Activated T-helper 1 cell treated with anti-CD3 and anti-CD28 coated beads, Interleukin-12 subunit alpha, Interleukin-12 subunit beta, Interleukin-2, Interleukin-4 antibody, amounts not matched to agents 30 ng/mL and 10 ng/mL and 1 ng/mL, durations not matched to agents 14 hours and 24 hours and 36 hours (primary cell): ENCODE measurements around the gene CD164L2. TPM values are rescaled to one million over a fixed set of nuclear protein-coding genes. Genes with fewer than 3 reads are reported as not detected.
"Not testable (repeated sequence)": the region's sequence is repeated elsewhere in the genome, so short reads cannot be mapped to it uniquely, and the experiment has no call there.

Experiments
- DNase-seq: peaks from one replicate; pipeline ENCODE4 v3.0.0; 2021; ENCODE audit warnings: low spot score
- H3K27ac Mint-ChIP-seq: one replicate; pipeline ENCODE4 v1.8.0; 2021; ENCODE audit warnings: mild to moderate bottlenecking, mixed read lengths
- H3K27me3 Mint-ChIP-seq: one replicate; pipeline ENCODE4 v1.8.0; 2022; ENCODE audit warnings: mild to moderate bottlenecking, moderate library complexity, mixed read lengths; ENCODE audit not compliant: insufficient read depth
- H3K36me3 Mint-ChIP-seq: one replicate; pipeline ENCODE4 v1.8.0; 2021; ENCODE audit warnings: low read depth, mixed read lengths
- H3K4me1 Mint-ChIP-seq: one replicate; pipeline ENCODE4 v1.8.0; 2021; ENCODE audit warnings: low read depth, mixed read lengths
- H3K4me3 Mint-ChIP-seq: one replicate; pipeline ENCODE4 v1.8.0; 2021; ENCODE audit warnings: mild to moderate bottlenecking, moderate library complexity, mixed read lengths
- H3K9me3 Mint-ChIP-seq: one replicate; pipeline ENCODE4 v1.8.0; 2021; ENCODE audit warnings: mixed read lengths
- intact Hi-C: fragments of 100-400 bp; cut with micrococcal nuclease; formaldehyde crosslinking; loops from one replicate; pipeline ENCODE4 v1.15.1; 2024
- total RNA-seq: library from RNA; stranded (reverse); gene quantifications from 2 replicates; pipeline ENCODE4 v1.2.3, GENCODE V29; 2022

Gene CD164L2
- total RNA-seq = not detected in 2 replicates

- Mint-ChIP-seq H3K27ac (no peak within 1 kb of the TSS), H3K4me1 (no peaks in the 10 kb centered on the region)
- peak; percentile 46 for DNase-seq
Observed at GRCh38 chr1:27383039-27383605, at the start of gene CD164L2. TSS of gene CD164L2 (minus strand) at chr1:27383333. CDS start at chr1:27383239, 94 bp downstream.

GRCh38 chr1:27432725-27433124 is 49.6 kb upstream of the CD164L2 start:
- H3K4me3 Mint-ChIP-seq, H3K9me3 Mint-ChIP-seq, H3K27me3 Mint-ChIP-seq, DNase-seq, H3K27ac Mint-ChIP-seq, intact Hi-C loops: not testable (repeated sequence)
- Mint-ChIP-seq H3K4me1 (peaks cover 77% of the 10 kb centered on the region), H3K36me3 (peaks cover 13% of the 10 kb centered on the region)

More at GRCh38 chr1:27383039-27383605, at the start of gene CD164L2:
- Mint-ChIP-seq H3K36me3 (no peaks in the 10 kb centered on the region), H3K4me3 (no peak within 1 kb of the TSS), H3K9me3 (no peaks in the 10 kb centered on the region), H3K27me3 (peaks cover 14% of the 10 kb centered on the region)
- intact Hi-C loops = loop anchor here (1.0 kb wide), 1 partner anchor 18 kb away; no protein-coding TSS in a partner anchor

GRCh38 chr1:27431601-27431940 is 48.4 kb upstream of the CD164L2 start:
- Mint-ChIP-seq H3K36me3 (peaks cover 20% of the 10 kb centered on the region), H3K4me3 (no peak overlapping the region), H3K9me3 (no peaks in the 10 kb centered on the region), H3K27me3 (no peaks in the 10 kb centered on the region), H3K4me1 (peaks cover 75% of the 10 kb centered on the region), H3K27ac (peak overlapping the region; percentile 75)
- intact Hi-C loops = loop anchor here (1.0 kb wide), 3 partner anchors 13 to 59 kb away; partner anchors contain the start of gene WASF2
- no peak for DNase-seq

GRCh38 chr1:27430903-27431600 is 47.9 kb upstream of the CD164L2 start:
- Mint-ChIP-seq H3K4me3 (peak overlapping the region; percentile 59), H3K27me3 (no peaks in the 10 kb centered on the region), H3K9me3 (no peaks in the 10 kb centered on the region), H3K36me3 (peaks cover 22% of the 10 kb centered on the region), H3K27ac (peak overlapping the region; percentile 75), H3K4me1 (peaks cover 70% of the 10 kb centered on the region)
- intact Hi-C loops = loop anchor here (1.0 kb wide), 3 partner anchors 13 to 59 kb away; partner anchors contain the start of gene WASF2
- peak; percentile 29 for DNase-seq

GRCh38 chr1:27429029-27429425 is 45.9 kb upstream of the CD164L2 start:
- no peaks in the 10 kb centered on the region for H3K9me3 Mint-ChIP-seq
- no peak for DNase-seq
- H3K27ac Mint-ChIP-seq = peak overlapping the region; percentile 88
- no peaks in the 10 kb centered on the region for H3K27me3 Mint-ChIP-seq
- peak overlapping the region; percentile 87 for H3K4me3 Mint-ChIP-seq
- intact Hi-C loops = no loop called here
- H3K36me3 Mint-ChIP-seq = peaks cover 29% of the 10 kb centered on the region
- H3K4me1 Mint-ChIP-seq = peaks cover 67% of the 10 kb centered on the region

GRCh38 chr1:27428316-27429028 is 45.3 kb upstream of the CD164L2 start:
- peak overlapping the region; percentile 87 for H3K4me3 Mint-ChIP-seq
- no peak for DNase-seq
- no peaks in the 10 kb centered on the region for H3K27me3 Mint-ChIP-seq
- H3K4me1 Mint-ChIP-seq = peaks cover 65% of the 10 kb centered on the region
- intact Hi-C loops = no loop called here
- H3K27ac Mint-ChIP-seq = peak overlapping the region; percentile 88
- H3K36me3 Mint-ChIP-seq = peaks cover 28% of the 10 kb centered on the region
- no peaks in the 10 kb centered on the region for H3K9me3 Mint-ChIP-seq

- H3K27me3 Mint-ChIP-seq = no peaks in the 10 kb centered on the region
- intact Hi-C loops = no loop called here
- H3K4me1 Mint-ChIP-seq = peaks cover 61% of the 10 kb centered on the region
- no peak for DNase-seq
- peaks cover 28% of the 10 kb centered on the region for H3K36me3 Mint-ChIP-seq
- peak overlapping the region; percentile 88 for H3K27ac Mint-ChIP-seq
- no peaks in the 10 kb centered on the region for H3K9me3 Mint-ChIP-seq
- H3K4me3 Mint-ChIP-seq = peak overlapping the region; percentile 87
Observed at GRCh38 chr1:27427816-27428315, 44.7 kb upstream of the CD164L2 start.

- no peak overlapping the region for H3K4me3 Mint-ChIP-seq
- H3K27me3 Mint-ChIP-seq = no peaks in the 10 kb centered on the region
- DNase-seq = no peak
- intact Hi-C loops = no loop called here
- H3K4me1 Mint-ChIP-seq = peaks cover 67% of the 10 kb centered on the region
- H3K36me3 Mint-ChIP-seq = peaks cover 28% of the 10 kb centered on the region
- H3K27ac Mint-ChIP-seq = peak overlapping the region; percentile 8
- H3K9me3 Mint-ChIP-seq = no peaks in the 10 kb centered on the region
Observed at GRCh38 chr1:27427329-27427728, 44.2 kb upstream of the CD164L2 start.

GRCh38 chr1:27423709-27424108 is 40.6 kb upstream of the CD164L2 start:
- H3K4me3 Mint-ChIP-seq = no peak overlapping the region
- peaks cover 24% of the 10 kb centered on the region for H3K36me3 Mint-ChIP-seq
- H3K27me3 Mint-ChIP-seq = no peaks in the 10 kb centered on the region
- DNase-seq = no peak
- intact Hi-C loops = no loop called here
- peaks cover 61% of the 10 kb centered on the region for H3K4me1 Mint-ChIP-seq
- no peak overlapping the region for H3K27ac Mint-ChIP-seq
- H3K9me3 Mint-ChIP-seq = no peaks in the 10 kb centered on the region

GRCh38 chr1:27418326-27419185 is 35.4 kb upstream of the CD164L2 start:
- peaks cover 58% of the 10 kb centered on the region for H3K4me1 Mint-ChIP-seq
- intact Hi-C loops = loop anchor here (1.0 kb wide), 3 partner anchors 13 to 72 kb away; partner anchors contain the start of gene WASF2
- peak overlapping the region; percentile 38 for H3K4me3 Mint-ChIP-seq

GRCh38 chr1:27417713-27418112 is 34.6 kb upstream of the CD164L2 start:
- H3K4me3 Mint-ChIP-seq = peak overlapping the region; percentile 38
- H3K4me1 Mint-ChIP-seq = peaks cover 56% of the 10 kb centered on the region
- DNase-seq = no peak
- H3K9me3 Mint-ChIP-seq = no peaks in the 10 kb centered on the region
- H3K27ac Mint-ChIP-seq = peak overlapping the region; percentile 84
- intact Hi-C loops = loop anchor here (1.0 kb wide), 3 partner anchors 14 to 73 kb away; partner anchors contain the start of gene WASF2
- H3K27me3 Mint-ChIP-seq = no peaks in the 10 kb centered on the region
- peaks cover 42% of the 10 kb centered on the region for H3K36me3 Mint-ChIP-seq

More at GRCh38 chr1:27418326-27419185, 35.4 kb upstream of the CD164L2 start:
- H3K27ac Mint-ChIP-seq = peak overlapping the region; percentile 84
- no peaks in the 10 kb centered on the region for H3K9me3 Mint-ChIP-seq
- peak; percentile 66 for DNase-seq
- H3K27me3 Mint-ChIP-seq = no peaks in the 10 kb centered on the region
- peaks cover 34% of the 10 kb centered on the region for H3K36me3 Mint-ChIP-seq
